Uterus (tissue), 2 donors: ENCODE data around the gene DPF3.

Experiments
- POLR2A ChIP-seq, 2 donors: fragments of 450-650 bp; IDR thresholded peaks; one replicate each; pipeline ENCODE4 v1.6.1; 2016; ENCODE audit warnings: antibody characterized with exemption in 2 of 2, mild to moderate bottlenecking in 1 of 2, moderate library complexity in 1 of 2
- TF ChIP-seq, protein P1 (sequence below), 4 experiments: fragments of 200-600 bp in 2 of 4; fragments of 450-650 bp in 2 of 4; sonication (generic) in 2 of 4; IDR thresholded peaks; one replicate each; pipeline ENCODE4 v1.5.1; 2016 to 2019; ENCODE audit warnings: antibody characterized with exemption in 4 of 4, mild to moderate bottlenecking in 2 of 4, moderate library complexity in 1 of 4

DNA sequence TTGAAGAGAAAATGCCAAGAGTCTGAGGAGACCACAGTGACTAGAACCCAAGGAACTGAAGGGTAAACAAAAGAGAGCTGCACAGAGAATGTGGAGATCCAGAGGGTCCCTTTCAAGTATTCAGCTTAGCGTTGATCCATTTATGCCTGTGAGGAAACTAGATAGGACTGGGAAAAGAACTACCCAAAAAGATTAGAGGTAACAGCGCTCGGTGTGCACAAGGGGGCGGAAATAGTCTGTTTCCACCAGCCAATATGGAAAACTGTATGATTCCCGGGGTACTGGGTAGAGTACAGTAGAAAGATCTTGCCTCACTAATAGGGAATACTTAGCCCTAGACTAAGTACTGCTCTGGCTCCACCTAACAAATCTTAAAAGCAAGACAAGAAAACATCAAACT lies 135.5 kb downstream of the DPF3 start:
- TF ChIP-seq, protein P1, sequence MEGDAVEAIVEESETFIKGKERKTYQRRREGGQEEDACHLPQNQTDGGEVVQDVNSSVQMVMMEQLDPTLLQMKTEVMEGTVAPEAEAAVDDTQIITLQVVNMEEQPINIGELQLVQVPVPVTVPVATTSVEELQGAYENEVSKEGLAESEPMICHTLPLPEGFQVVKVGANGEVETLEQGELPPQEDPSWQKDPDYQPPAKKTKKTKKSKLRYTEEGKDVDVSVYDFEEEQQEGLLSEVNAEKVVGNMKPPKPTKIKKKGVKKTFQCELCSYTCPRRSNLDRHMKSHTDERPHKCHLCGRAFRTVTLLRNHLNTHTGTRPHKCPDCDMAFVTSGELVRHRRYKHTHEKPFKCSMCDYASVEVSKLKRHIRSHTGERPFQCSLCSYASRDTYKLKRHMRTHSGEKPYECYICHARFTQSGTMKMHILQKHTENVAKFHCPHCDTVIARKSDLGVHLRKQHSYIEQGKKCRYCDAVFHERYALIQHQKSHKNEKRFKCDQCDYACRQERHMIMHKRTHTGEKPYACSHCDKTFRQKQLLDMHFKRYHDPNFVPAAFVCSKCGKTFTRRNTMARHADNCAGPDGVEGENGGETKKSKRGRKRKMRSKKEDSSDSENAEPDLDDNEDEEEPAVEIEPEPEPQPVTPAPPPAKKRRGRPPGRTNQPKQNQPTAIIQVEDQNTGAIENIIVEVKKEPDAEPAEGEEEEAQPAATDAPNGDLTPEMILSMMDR (IDR thresholded peaks at IDR 0.05) = no peak
- no peak for TF ChIP-seq POLR2A (IDR thresholded peaks at IDR 0.05)
